CD4-positive, alpha-beta T cell treated with Interleukin-2 at 100 ng/mL for 4 hours (primary cell): Measurements from ENCODE around the gene KIRREL1.

Experiments used
- DNase-seq: peaks from one replicate; pipeline ENCODE4 v3.0.0-alpha.2; 2020; ENCODE audit warnings: low spot score

The KIRREL1 gene

GRCh38 chr1:158007667-158008386 is 14.4 kb downstream of the KIRREL1 start:
- no peak for DNase-seq

- no peak for DNase-seq
Measured at GRCh38 chr1:158008630-158009029, 15.2 kb downstream of the KIRREL1 start.

- no peak for DNase-seq
Measured at GRCh38 chr1:158011714-158012113, 18.3 kb downstream of the KIRREL1 start.

GRCh38 chr1:158013840-158014730 is 20.6 kb downstream of the KIRREL1 start:
- no peak for DNase-seq

- DNase-seq, result no peak
Measured at GRCh38 chr1:158014731-158015320, 21.4 kb downstream of the KIRREL1 start.

- no peak for DNase-seq
Measured at GRCh38 chr1:158016651-158017335, 23.3 kb downstream of the KIRREL1 start.

GRCh38 chr1:158017800-158018595 is 24.6 kb downstream of the KIRREL1 start:
- DNase-seq, result no peak

- DNase-seq, result no peak
Measured at GRCh38 chr1:158019171-158019868, 25.9 kb downstream of the KIRREL1 start.

- DNase-seq, result no peak
Measured at GRCh38 chr1:158020259-158020885, 26.9 kb downstream of the KIRREL1 start.

- no peak for DNase-seq
Measured at GRCh38 chr1:158020886-158021620, 27.6 kb downstream of the KIRREL1 start.

- DNase-seq, result no peak
Measured at GRCh38 chr1:158021721-158022120, 28.3 kb downstream of the KIRREL1 start.

- DNase-seq, result no peak
Measured at GRCh38 chr1:158022554-158023312, 29.3 kb downstream of the KIRREL1 start.

GRCh38 chr1:158024737-158025136 is 31.3 kb downstream of the KIRREL1 start:
- DNase-seq, result no peak

GRCh38 chr1:158025576-158026230 is 32.3 kb downstream of the KIRREL1 start:
- no peak for DNase-seq

GRCh38 chr1:158026651-158027050 is 33.2 kb downstream of the KIRREL1 start:
- DNase-seq, result no peak

GRCh38 chr1:158027508-158027907 is 34.1 kb downstream of the KIRREL1 start:
- no peak for DNase-seq

GRCh38 chr1:158028969-158029368 is 35.5 kb downstream of the KIRREL1 start:
- no peak for DNase-seq

- DNase-seq, result no peak
Measured at GRCh38 chr1:158035014-158035413, 41.6 kb downstream of the KIRREL1 start.
